Measurements from ENCODE around the gene TGIF1. TPM values are rescaled to one million over a fixed set of nuclear protein-coding genes. Genes with fewer than 3 reads are reported as not detected.

The TGIF1 gene
- total and polyA plus RNA-seq, 9 of the 15 experiments (the other 6 are each of a cell fraction or from before 2014, with no cell fraction given), result 16.1 to 77.7 (median 44.6) TPM

DNA sequence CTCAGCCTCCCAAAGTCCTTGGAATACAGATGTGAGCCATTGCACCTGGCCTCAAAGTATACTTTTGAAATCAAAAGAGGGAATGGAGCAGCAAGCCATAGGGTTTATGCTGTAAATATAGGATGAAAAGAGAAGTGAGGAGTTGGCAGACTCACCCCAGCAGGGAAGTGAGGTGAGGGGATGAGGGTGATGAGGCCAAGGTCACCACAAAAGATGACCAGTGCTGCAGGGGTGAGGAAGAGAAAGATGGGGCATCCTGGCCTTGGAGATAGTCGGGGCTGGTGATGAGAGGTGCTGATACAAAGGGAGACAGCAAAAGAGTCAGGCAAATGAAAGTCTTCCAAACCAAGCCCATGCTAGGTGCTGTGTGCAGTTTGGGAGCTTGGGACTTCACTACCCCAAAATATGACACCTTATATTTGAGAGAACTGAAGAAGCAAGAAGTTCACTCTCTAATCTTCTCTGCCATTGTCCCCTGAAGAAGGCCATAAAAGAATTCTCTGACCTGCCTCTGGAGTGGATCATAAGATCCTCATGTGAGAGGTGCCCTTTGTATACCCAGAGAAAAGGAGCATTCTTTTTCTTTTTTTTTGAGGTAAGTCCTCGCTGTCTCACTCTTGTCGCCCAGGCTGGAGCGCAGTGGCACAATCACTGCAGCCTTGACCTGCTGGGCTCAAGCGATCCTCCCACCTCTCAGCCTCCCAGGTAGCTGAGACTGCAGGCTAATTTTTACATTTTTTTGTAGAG lies 31.0 kb downstream of the TGIF1 start:
- Histone ChIP-seq H3K9me3 (replicated peaks; ENCODE audit: control insufficient read depth, insufficient read depth, low read depth, low read length) (no peaks in the 10 kb centered on the region), H3K4me2 (ENCODE audit: insufficient read depth, low read length) (no peak overlapping the region; the same call in 1 of the 2 replicates), H2AFZ (ENCODE audit: low read depth, low read length) (no peak overlapping the region), H3K27me3 (ENCODE audit: control insufficient read depth in 2 of 2, insufficient read depth in 2 of 2, low read length in 2 of 2) (no peaks in the 10 kb centered on the region), H3K4me1 (replicated peaks in 1 of 2; ENCODE audit: control insufficient read depth in 2 of 2, insufficient read depth in 2 of 2, low read length in 2 of 2) (peaks cover 0 to 11% of the 10 kb centered on the region in 2 experiments; a peak in 4 of 5 replicates), H3K9me1 (ENCODE audit: control insufficient read depth, insufficient read depth, low read length) (no peaks in the 10 kb centered on the region), H3K79me2 (ENCODE audit: control insufficient read depth, insufficient read depth, low read length) (no peaks in the 10 kb centered on the region), H3K9ac (ENCODE audit: insufficient read depth in 1 of 2, low read depth in 2 of 2, low read length in 2 of 2) (no peak overlapping the region), H3K36me3 (ENCODE audit: control insufficient read depth, insufficient read depth, low read length) (no peaks in the 10 kb centered on the region), H3K4me3 (no peak overlapping the region), H4K20me1 (replicated peaks; ENCODE audit: control insufficient read depth, insufficient read depth, low read length) (no peaks in the 10 kb centered on the region), H3K27ac (ENCODE audit: extremely low read depth, low read depth, low read length) (no peak overlapping the region)
- DNase-seq (ENCODE audit: extremely low read depth in 1 of 4, low spot score in 3 of 4) (no peak), ATAC-seq (no peak), FAIRE-seq (no peak)
- intact Hi-C loops (cut with micrococcal nuclease) (loop anchor here (1.0 kb wide), 1 partner anchor 104 kb away; no protein-coding TSS in a partner anchor), in situ Hi-C loops (cut with MboI) (loop anchor here (5.0 kb wide), 1 partner anchor 96 kb away; no protein-coding TSS in a partner anchor)
- WGBS (ENCODE audit: insufficient coverage, low coverage, missing lambda C conversion rate), result 64% methylated on average over 5 of the region's 5 CpGs
- BruUV-seq (replicated peaks), result no TSS peak
- POLR2A ChIA-PET, result interaction anchor here (0.9 to 2.2 kb wide), 3 partner anchors 13 to 123 kb away, joined by 3 to 13 read pairs (median 6); no protein-coding TSS in a partner anchor
- TF ChIP-seq BDP1 (IDR thresholded peaks at IDR 0.05; ENCODE audit: insufficient read depth, insufficient read length) (no peak), ZNF263 (CRISPR knock-in tag; IDR thresholded peaks at IDR 0.05; ENCODE audit: borderline replicate concordance) (peak; percentile 54; the same call in 1 of the 2 replicates), COPS2 (conservative IDR thresholded peaks at IDR 0.05) (no peak), BCOR (IDR thresholded peaks at IDR 0.05) (no peak)
- TF ChIP-seq, protein P1, sequence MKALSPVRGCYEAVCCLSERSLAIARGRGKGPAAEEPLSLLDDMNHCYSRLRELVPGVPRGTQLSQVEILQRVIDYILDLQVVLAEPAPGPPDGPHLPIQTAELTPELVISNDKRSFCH (CRISPR knock-in tag; IDR thresholded peaks at IDR 0.05), result no peak
- TF ChIP-seq, protein P1 (tag; IDR thresholded peaks at IDR 0.05), result no peak
- TF ChIP-seq, protein P2, sequence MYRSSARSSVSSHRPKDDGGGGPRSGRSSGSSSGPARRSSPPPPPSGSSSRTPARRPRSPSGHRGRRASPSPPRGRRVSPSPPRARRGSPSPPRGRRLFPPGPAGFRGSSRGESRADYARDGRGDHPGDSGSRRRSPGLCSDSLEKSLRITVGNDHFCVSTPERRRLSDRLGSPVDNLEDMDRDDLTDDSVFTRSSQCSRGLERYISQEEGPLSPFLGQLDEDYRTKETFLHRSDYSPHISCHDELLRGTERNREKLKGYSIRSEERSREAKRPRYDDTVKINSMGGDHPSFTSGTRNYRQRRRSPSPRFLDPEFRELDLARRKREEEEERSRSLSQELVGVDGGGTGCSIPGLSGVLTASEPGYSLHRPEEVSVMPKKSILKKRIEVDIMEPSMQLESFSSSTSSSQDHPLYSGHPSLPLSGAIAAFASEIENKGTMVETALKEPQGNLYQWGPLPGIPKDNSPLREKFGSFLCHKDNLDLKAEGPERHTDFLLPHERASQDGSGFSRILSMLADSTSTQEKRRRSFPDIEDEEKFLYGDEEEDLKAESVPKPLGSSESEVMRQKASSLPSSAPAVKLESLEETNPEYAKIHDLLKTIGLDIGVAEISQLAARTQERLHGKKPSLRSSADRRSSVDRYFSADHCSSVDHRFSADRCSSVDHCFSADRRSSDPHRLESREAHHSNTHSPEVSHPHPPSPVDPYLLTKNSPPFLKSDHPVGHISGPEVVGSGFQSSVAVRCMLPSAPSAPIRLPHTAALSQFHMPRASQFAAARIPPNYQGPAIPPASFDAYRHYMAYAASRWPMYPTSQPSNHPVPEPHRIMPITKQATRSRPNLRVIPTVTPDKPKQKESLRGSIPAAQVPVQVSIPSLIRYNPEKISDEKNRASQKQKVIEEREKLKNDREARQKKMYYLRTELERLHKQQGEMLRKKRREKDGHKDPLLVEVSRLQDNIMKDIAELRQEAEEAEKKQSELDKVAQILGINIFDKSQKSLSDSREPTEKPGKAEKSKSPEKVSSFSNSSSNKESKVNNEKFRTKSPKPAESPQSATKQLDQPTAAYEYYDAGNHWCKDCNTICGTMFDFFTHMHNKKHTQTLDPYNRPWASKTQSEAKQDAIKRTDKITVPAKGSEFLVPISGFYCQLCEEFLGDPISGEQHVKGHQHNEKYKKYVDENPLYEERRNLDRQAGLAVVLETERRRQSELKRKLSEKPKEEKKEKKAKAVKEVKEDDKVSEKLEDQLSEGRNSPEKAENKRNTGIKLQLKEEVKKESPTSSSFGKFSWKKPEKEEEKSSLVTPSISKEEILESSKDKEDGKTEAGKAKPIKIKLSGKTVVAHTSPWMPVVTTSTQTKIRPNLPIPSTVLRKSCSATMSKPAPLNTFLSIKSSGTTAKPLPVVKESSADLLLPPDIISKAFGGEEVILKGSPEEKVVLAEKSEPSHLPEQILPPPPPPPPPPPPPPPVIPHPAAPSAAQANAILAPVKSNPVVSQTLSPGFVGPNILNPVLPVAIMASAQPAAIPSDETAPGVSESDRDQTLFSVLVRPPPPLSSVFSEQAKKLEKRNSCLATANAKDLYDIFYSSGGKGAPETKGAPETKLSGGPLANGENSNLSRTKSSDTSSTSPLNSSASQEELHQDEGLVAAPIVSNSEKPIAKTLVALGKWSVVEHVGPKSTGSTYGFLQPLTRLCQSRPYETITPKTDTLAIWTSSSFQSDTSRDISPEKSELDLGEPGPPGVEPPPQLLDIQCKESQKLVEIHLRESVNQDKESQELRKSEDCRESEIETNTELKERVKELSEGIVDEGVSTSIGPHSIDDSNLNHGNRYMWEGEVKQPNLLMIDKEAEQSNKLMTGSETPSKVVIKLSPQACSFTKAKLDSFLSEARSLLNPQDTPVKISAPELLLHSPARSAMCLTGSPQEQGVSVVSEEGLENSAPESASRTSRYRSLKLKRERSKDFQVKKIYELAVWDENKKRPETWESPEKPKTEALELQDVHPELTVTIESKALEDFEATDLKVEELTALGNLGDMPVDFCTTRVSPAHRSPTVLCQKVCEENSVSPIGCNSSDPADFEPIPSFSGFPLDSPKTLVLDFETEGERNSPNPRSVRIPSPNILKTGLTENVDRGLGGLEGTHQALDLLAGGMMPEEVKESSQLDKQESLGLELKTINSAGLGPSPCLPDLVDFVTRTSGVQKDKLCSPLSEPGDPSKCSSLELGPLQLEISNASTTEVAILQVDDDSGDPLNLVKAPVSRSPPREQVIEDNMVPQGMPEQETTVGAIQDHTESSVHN (IDR thresholded peaks at IDR 0.05; ENCODE audit: borderline replicate concordance in 1 of 2, low read depth in 1 of 2), result no peak
- CTCF ChIA-PET (ENCODE audit: low intra/inter-chr PET ratio), result no interaction called here

All from K562 (cell line).